ENCODE measurements around the gene POR.
A peak's percentile ranks its signal among the peaks of the same experiment; 100 is the strongest.
"Not testable (repeated sequence)": the region's sequence is repeated elsewhere in the genome, so short reads cannot be mapped to it uniquely, and the experiment has no call there.

POR gene

GRCh38 chr7:75914655-75915415 is at the start of gene POR:
TSS of gene POR (plus strand) at chr7:75915155. CDS start at chr7:75954002, 38,847 bp downstream.
- H3K27me3 ChIP-seq (ENCODE audit: low read depth, low read length) = no peaks in the 10 kb centered on the region

GRCh38 chr7:75866114-75866488 is 48.9 kb upstream of the POR start:
- Histone ChIP-seq H3K27me3 (ENCODE audit: low read depth, low read length) (no peaks in the 10 kb centered on the region), H3K4me3 (ENCODE audit: low read depth in 1 of 2, low read length in 2 of 2) (no peak overlapping the region), H3K27ac (ENCODE audit: low read length) (no peak overlapping the region), H3K4me1 (ENCODE audit: control insufficient read depth in 1 of 2, insufficient read depth in 2 of 2, low read length in 2 of 2) (peaks cover 7 to 9% of the 10 kb centered on the region in 2 donors), H3K36me3 (ENCODE audit: control insufficient read depth in 1 of 2, insufficient read depth in 2 of 2, low read length in 2 of 2) (no peaks in the 10 kb centered on the region), H3K9me3 (ENCODE audit: control insufficient read depth in 1 of 2, low read length in 2 of 2) (no peaks in the 10 kb centered on the region)

More at GRCh38 chr7:75914655-75915415, at the start of gene POR:
- H3K4me1 ChIP-seq (ENCODE audit: control insufficient read depth in 1 of 2, insufficient read depth in 2 of 2, low read length in 2 of 2) = peaks cover 8 to 15% of the 10 kb centered on the region in 2 donors
- H3K4me3 ChIP-seq (ENCODE audit: low read depth in 1 of 2, low read length in 2 of 2) = peak within 1 kb of the TSS; percentile 84 to 94
- peak within 1 kb of the TSS; percentile 68 for H3K27ac ChIP-seq (ENCODE audit: low read length)
- no peaks in the 10 kb centered on the region for H3K36me3 ChIP-seq (ENCODE audit: control insufficient read depth in 1 of 2, insufficient read depth in 2 of 2, low read length in 2 of 2)
- no peaks in the 10 kb centered on the region for H3K9me3 ChIP-seq (ENCODE audit: control insufficient read depth in 1 of 2, low read length in 2 of 2)

- Histone ChIP-seq H3K27ac (ENCODE audit: low read length) (no peak overlapping the region), H3K27me3 (ENCODE audit: low read depth, low read length) (no peaks in the 10 kb centered on the region), H3K36me3 (ENCODE audit: control insufficient read depth in 1 of 2, insufficient read depth in 2 of 2, low read length in 2 of 2) (no peaks in the 10 kb centered on the region), H3K9me3 (ENCODE audit: control insufficient read depth in 1 of 2, low read length in 2 of 2) (no peaks in the 10 kb centered on the region), H3K4me3 (ENCODE audit: low read depth in 1 of 2, low read length in 2 of 2) (no peak overlapping the region), H3K4me1 (ENCODE audit: control insufficient read depth in 1 of 2, insufficient read depth in 2 of 2, low read length in 2 of 2) (peaks cover 7 to 9% of the 10 kb centered on the region in 2 donors)
Measured at GRCh38 chr7:75866489-75867389, 48.2 kb upstream of the POR start.

GRCh38 chr7:75867390-75867717 is 47.6 kb upstream of the POR start:
- Histone ChIP-seq H3K27ac (ENCODE audit: low read length) (no peak overlapping the region), H3K27me3 (ENCODE audit: low read depth, low read length) (no peaks in the 10 kb centered on the region), H3K4me3 (ENCODE audit: low read depth in 1 of 2, low read length in 2 of 2) (no peak overlapping the region), H3K9me3 (ENCODE audit: control insufficient read depth in 1 of 2, low read length in 2 of 2) (no peaks in the 10 kb centered on the region), H3K36me3 (ENCODE audit: control insufficient read depth in 1 of 2, insufficient read depth in 2 of 2, low read length in 2 of 2) (no peaks in the 10 kb centered on the region), H3K4me1 (ENCODE audit: control insufficient read depth in 1 of 2, insufficient read depth in 2 of 2, low read length in 2 of 2) (peaks cover 9 to 11% of the 10 kb centered on the region in 2 donors)

GRCh38 chr7:75868153-75868552 is 46.8 kb upstream of the POR start:
- Histone ChIP-seq H3K4me1 (ENCODE audit: control insufficient read depth in 1 of 2, insufficient read depth in 2 of 2, low read length in 2 of 2) (peaks cover 9 to 14% of the 10 kb centered on the region in 2 donors), H3K4me3 (ENCODE audit: low read depth in 1 of 2, low read length in 2 of 2) (no peak overlapping the region), H3K27me3 (ENCODE audit: low read depth, low read length) (no peaks in the 10 kb centered on the region), H3K36me3 (ENCODE audit: control insufficient read depth in 1 of 2, insufficient read depth in 2 of 2, low read length in 2 of 2) (no peaks in the 10 kb centered on the region), H3K27ac (ENCODE audit: low read length) (no peak overlapping the region), H3K9me3 (ENCODE audit: control insufficient read depth in 1 of 2, low read length in 2 of 2) (no peaks in the 10 kb centered on the region)

- H3K9me3 ChIP-seq (ENCODE audit: control insufficient read depth in 1 of 2, low read length in 2 of 2) = no peaks in the 10 kb centered on the region
- H3K4me3 ChIP-seq (ENCODE audit: low read depth in 1 of 2, low read length in 2 of 2) = no peak overlapping the region
- no peak overlapping the region for H3K27ac ChIP-seq (ENCODE audit: low read length)
- H3K36me3 ChIP-seq (ENCODE audit: control insufficient read depth in 1 of 2, insufficient read depth in 2 of 2, low read length in 2 of 2) = no peaks in the 10 kb centered on the region
- peaks cover 9 to 14% of the 10 kb centered on the region in 2 donors for H3K4me1 ChIP-seq (ENCODE audit: control insufficient read depth in 1 of 2, insufficient read depth in 2 of 2, low read length in 2 of 2)
- H3K27me3 ChIP-seq (ENCODE audit: low read depth, low read length) = no peaks in the 10 kb centered on the region
Measured at GRCh38 chr7:75869776-75870379, 45.1 kb upstream of the POR start.

- H3K4me1 ChIP-seq (ENCODE audit: control insufficient read depth in 1 of 2, insufficient read depth in 2 of 2, low read length in 2 of 2) = peaks cover 9 to 14% of the 10 kb centered on the region in 2 donors
- H3K9me3 ChIP-seq (ENCODE audit: control insufficient read depth in 1 of 2, low read length in 2 of 2) = no peaks in the 10 kb centered on the region
- no peak overlapping the region for H3K4me3 ChIP-seq (ENCODE audit: low read depth in 1 of 2, low read length in 2 of 2)
- H3K27me3 ChIP-seq (ENCODE audit: low read depth, low read length) = no peaks in the 10 kb centered on the region
- H3K36me3 ChIP-seq (ENCODE audit: control insufficient read depth in 1 of 2, insufficient read depth in 2 of 2, low read length in 2 of 2) = no peaks in the 10 kb centered on the region
- no peak overlapping the region for H3K27ac ChIP-seq (ENCODE audit: low read length)
Measured at GRCh38 chr7:75870557-75871161, 44.3 kb upstream of the POR start.

GRCh38 chr7:75872073-75872782 is 42.7 kb upstream of the POR start:
- Histone ChIP-seq H3K4me1 (ENCODE audit: control insufficient read depth in 1 of 2, insufficient read depth in 2 of 2, low read length in 2 of 2) (peaks cover 0 to 7% of the 10 kb centered on the region in 2 donors), H3K27me3 (ENCODE audit: low read depth, low read length) (no peaks in the 10 kb centered on the region), H3K4me3 (ENCODE audit: low read depth in 1 of 2, low read length in 2 of 2) (no peak overlapping the region), H3K27ac (ENCODE audit: low read length) (peak overlapping the region; percentile 45), H3K36me3 (ENCODE audit: control insufficient read depth in 1 of 2, insufficient read depth in 2 of 2, low read length in 2 of 2) (no peaks in the 10 kb centered on the region), H3K9me3 (ENCODE audit: control insufficient read depth in 1 of 2, low read length in 2 of 2) (no peaks in the 10 kb centered on the region)

GRCh38 chr7:75874180-75874579 is 40.8 kb upstream of the POR start:
- H3K27me3 ChIP-seq (ENCODE audit: low read depth, low read length); H3K9me3 ChIP-seq (ENCODE audit: control insufficient read depth in 1 of 2, low read length in 2 of 2); H3K4me3 ChIP-seq (ENCODE audit: low read depth in 1 of 2, low read length in 2 of 2); H3K27ac ChIP-seq (ENCODE audit: low read length); H3K36me3 ChIP-seq (ENCODE audit: control insufficient read depth in 1 of 2, insufficient read depth in 2 of 2, low read length in 2 of 2): not testable (repeated sequence)
- H3K4me1 ChIP-seq (ENCODE audit: control insufficient read depth in 1 of 2, insufficient read depth in 2 of 2, low read length in 2 of 2) = peaks cover 4 to 12% of the 10 kb centered on the region in 2 donors

GRCh38 chr7:75875113-75876080 is 39.6 kb upstream of the POR start:
- no peak overlapping the region for H3K27ac ChIP-seq (ENCODE audit: low read length)
- H3K4me1 ChIP-seq (ENCODE audit: control insufficient read depth in 1 of 2, insufficient read depth in 2 of 2, low read length in 2 of 2) = peaks cover 9 to 20% of the 10 kb centered on the region in 2 donors
- no peak overlapping the region for H3K4me3 ChIP-seq (ENCODE audit: low read depth in 1 of 2, low read length in 2 of 2)
- H3K9me3 ChIP-seq (ENCODE audit: control insufficient read depth in 1 of 2, low read length in 2 of 2) = no peaks in the 10 kb centered on the region
- no peaks in the 10 kb centered on the region for H3K27me3 ChIP-seq (ENCODE audit: low read depth, low read length)
- H3K36me3 ChIP-seq (ENCODE audit: control insufficient read depth in 1 of 2, insufficient read depth in 2 of 2, low read length in 2 of 2) = no peaks in the 10 kb centered on the region
